Measurements from ENCODE around the gene PLD5.

GRCh38 chr1:242569867-242570266 is 45.4 kb upstream of the PLD5 start:
- no peak for TF ChIP-seq POLR2A (IDR thresholded peaks at IDR 0.05)
- no peak for TF ChIP-seq CTCF (IDR thresholded peaks at IDR 0.05)
- no peak for TF ChIP-seq POLR2AphosphoS5 (IDR thresholded peaks at IDR 0.05)
